ENCODE data around the gene MLH3. TPM values are rescaled to one million over a fixed set of nuclear protein-coding genes. Genes with fewer than 3 reads are reported as not detected.

MLH3 gene
- total RNA-seq, 1 experiment from 2014 or later: 13.2 TPM

GRCh38 chr14:74984236-74985027 is 66.8 kb downstream of the MLH3 start:
- H3F3A ChIP-seq (ENCODE audit: low read length, unreplicated experiment): no peaks in the 10 kb centered on the region
- no peaks in the 10 kb centered on the region for H4K20me1 ChIP-seq (ENCODE audit: low read length)
- CTCF ChIA-PET: no interaction called here
- POLR2A ChIA-PET (ENCODE audit: unreplicated experiment): no interaction called here
- no peak overlapping the region for H3K4me2 ChIP-seq (ENCODE audit: low read length)
- H3K9me2 ChIP-seq (replicated peaks; ENCODE audit: low read length): no peaks in the 10 kb centered on the region
- H3K36me3 ChIP-seq (ENCODE audit: low read depth, low read length): no peaks in the 10 kb centered on the region
- intact Hi-C loops (cut with micrococcal nuclease): loop anchor here (5.0 kb wide), 1 partner anchor 78 kb away; the partner anchor contains the start of gene ACYP1
- TF ChIP-seq EZH2 (IDR thresholded peaks at IDR 0.05; ENCODE audit: low read length, unreplicated experiment) (no peak), CTCF (conservative IDR thresholded peaks at IDR 0.05; ENCODE audit: low read depth, low read length) (no peak), EZH2phosphoT487 (IDR thresholded peaks at IDR 0.05; ENCODE audit: borderline replicate concordance, low read length) (no peak)
- H3K27ac ChIP-seq (ENCODE audit: low read length): no peak overlapping the region
- no peaks in the 10 kb centered on the region for H3K9me3 ChIP-seq (ENCODE audit: low read length)
- H3K4me1 ChIP-seq (ENCODE audit: insufficient read depth, low read length): peaks cover 52% of the 10 kb centered on the region
- H3K4me3 ChIP-seq (ENCODE audit: low read length): no peak overlapping the region
- no peaks in the 10 kb centered on the region for H3K27me3 ChIP-seq (ENCODE audit: low read length)
- H3K9ac ChIP-seq (ENCODE audit: low read length): no peak overlapping the region
- DNase-seq: no peak
- no TSS peak for BruUV-seq (replicated peaks)
- H3K79me2 ChIP-seq (ENCODE audit: low read length): no peaks in the 10 kb centered on the region
- ATAC-seq: no peak
- no peak overlapping the region for H2AFZ ChIP-seq (ENCODE audit: low read length)

- no peaks in the 10 kb centered on the region for H3K36me3 ChIP-seq (ENCODE audit: low read depth, low read length)
- no peak for TF ChIP-seq EZH2 (IDR thresholded peaks at IDR 0.05; ENCODE audit: low read length, unreplicated experiment)
- no peak for TF ChIP-seq EZH2phosphoT487 (IDR thresholded peaks at IDR 0.05; ENCODE audit: borderline replicate concordance, low read length)
- no peak for TF ChIP-seq CTCF (conservative IDR thresholded peaks at IDR 0.05; ENCODE audit: low read depth, low read length)
- ChIA-PET CTCF (no interaction called here), POLR2A (ENCODE audit: unreplicated experiment) (interaction anchor here (0.6 kb wide), 1 partner anchor 72 kb away, joined by 9 read pairs; no protein-coding TSS in a partner anchor)
- no TSS peak for BruUV-seq (replicated peaks)
- no peaks in the 10 kb centered on the region for H3F3A ChIP-seq (ENCODE audit: low read length, unreplicated experiment)
- H3K79me2 ChIP-seq (ENCODE audit: low read length): no peaks in the 10 kb centered on the region
- H3K27ac ChIP-seq (ENCODE audit: low read length): peak overlapping the region; percentile 14
- H3K9ac ChIP-seq (ENCODE audit: low read length): no peak overlapping the region
- no peaks in the 10 kb centered on the region for H3K27me3 ChIP-seq (ENCODE audit: low read length)
- H2AFZ ChIP-seq (ENCODE audit: low read length): no peak overlapping the region
- ATAC-seq: peak; percentile 33; the same call in 1 of the 2 replicates
- peak; percentile 90 for DNase-seq
- H3K9me2 ChIP-seq (replicated peaks; ENCODE audit: low read length): no peaks in the 10 kb centered on the region
- peaks cover 55% of the 10 kb centered on the region for H3K4me1 ChIP-seq (ENCODE audit: insufficient read depth, low read length)
- no peaks in the 10 kb centered on the region for H3K9me3 ChIP-seq (ENCODE audit: low read length)
- intact Hi-C loops (cut with micrococcal nuclease): no loop called here
- H3K4me3 ChIP-seq (ENCODE audit: low read length): no peak overlapping the region
- no peaks in the 10 kb centered on the region for H4K20me1 ChIP-seq (ENCODE audit: low read length)
- peak overlapping the region; percentile 30; the same call in 1 of the 2 replicates for H3K4me2 ChIP-seq (ENCODE audit: low read length)
Observed at GRCh38 chr14:74983343-74983742, 67.9 kb downstream of the MLH3 start.

GRCh38 chr14:74982661-74983060 is 68.6 kb downstream of the MLH3 start:
- no peak overlapping the region for H3K27ac ChIP-seq (ENCODE audit: low read length)
- H3K27me3 ChIP-seq (ENCODE audit: low read length): no peaks in the 10 kb centered on the region
- no peak for ATAC-seq
- TF ChIP-seq EZH2phosphoT487 (IDR thresholded peaks at IDR 0.05; ENCODE audit: borderline replicate concordance, low read length): no peak
- TF ChIP-seq EZH2 (IDR thresholded peaks at IDR 0.05; ENCODE audit: low read length, unreplicated experiment): no peak
- no peak for TF ChIP-seq CTCF (conservative IDR thresholded peaks at IDR 0.05; ENCODE audit: low read depth, low read length)
- H3K36me3 ChIP-seq (ENCODE audit: low read depth, low read length): no peaks in the 10 kb centered on the region
- H3K79me2 ChIP-seq (ENCODE audit: low read length): no peaks in the 10 kb centered on the region
- H3K4me3 ChIP-seq (ENCODE audit: low read length): no peak overlapping the region
- H3K4me2 ChIP-seq (ENCODE audit: low read length): 0 out of 2 replicates have a peak overlapping the region, but pooled peaks have one; percentile 27
- no peaks in the 10 kb centered on the region for H3K9me3 ChIP-seq (ENCODE audit: low read length)
- DNase-seq: no peak
- no peaks in the 10 kb centered on the region for H3K9me2 ChIP-seq (replicated peaks; ENCODE audit: low read length)
- no peak overlapping the region for H3K9ac ChIP-seq (ENCODE audit: low read length)
- ChIA-PET CTCF (no interaction called here), POLR2A (ENCODE audit: unreplicated experiment) (no interaction called here)
- intact Hi-C loops (cut with micrococcal nuclease): no loop called here
- peaks cover 55% of the 10 kb centered on the region for H3K4me1 ChIP-seq (ENCODE audit: insufficient read depth, low read length)
- H2AFZ ChIP-seq (ENCODE audit: low read length): no peak overlapping the region
- no peaks in the 10 kb centered on the region for H4K20me1 ChIP-seq (ENCODE audit: low read length)
- H3F3A ChIP-seq (ENCODE audit: low read length, unreplicated experiment): no peaks in the 10 kb centered on the region
- BruUV-seq (replicated peaks): no TSS peak
